Keratinocyte (primary cell): Measurements from ENCODE around the gene DNAJC8.

Experiments used
- CTCF ChIP-seq, 3 experiments: IDR thresholded peaks in 1 of 3; conservative IDR thresholded peaks in 1 of 3; optimal IDR thresholded peaks in 1 of 3; 2 replicates in 2 of 3; 3 replicates in 1 of 3; pipeline versions ENCODE3 to v1.5.1; 2011; ENCODE audit warnings: low read length in 3 of 3, mild to moderate bottlenecking in 3 of 3, moderate library complexity in 2 of 3, control low read depth in 1 of 3, inconsistent platforms in 1 of 3; ENCODE audit not compliant: insufficient read depth in 2 of 3; ENCODE audit errors: extremely low read depth in 1 of 3
- EZH2 ChIP-seq: IDR thresholded peaks from one replicate; pipeline ENCODE4 v1.6.1; 2012; ENCODE audit warnings: inconsistent platforms, mild to moderate bottlenecking, low read length, moderate library complexity

DNA sequence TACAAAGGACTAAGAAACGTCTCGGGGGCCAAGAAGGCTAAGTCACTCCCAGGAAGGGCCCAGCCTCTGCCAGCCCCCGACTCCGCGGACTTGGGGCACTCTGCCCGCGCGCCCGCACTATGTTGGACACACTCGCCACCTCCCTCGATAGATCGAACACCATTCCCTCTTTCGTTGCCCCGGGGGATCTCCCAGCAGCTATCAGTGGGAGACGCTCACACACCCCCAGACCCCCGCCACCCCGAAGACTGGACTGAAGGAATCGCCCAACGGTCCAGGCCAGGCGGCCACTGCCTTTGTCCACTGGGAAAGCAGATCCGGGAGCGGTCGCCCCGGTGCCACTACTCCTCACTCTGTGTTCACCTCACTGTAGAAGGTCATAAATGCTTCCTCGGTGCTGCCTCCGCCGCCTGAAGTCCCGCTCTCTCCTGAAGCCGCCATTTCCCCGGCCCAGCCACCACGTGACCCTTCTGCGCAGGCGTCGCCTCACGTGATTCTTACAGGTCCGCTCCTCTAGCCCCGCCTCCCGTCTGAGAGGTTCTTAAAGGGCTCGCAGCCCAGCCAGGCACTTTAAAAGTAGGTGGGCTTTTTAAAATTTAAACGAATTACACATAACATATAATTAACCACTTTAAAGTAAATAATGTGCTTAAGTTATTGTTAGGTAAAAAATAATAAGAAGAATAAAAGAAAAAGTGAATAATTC, at the start of gene DNAJC8:
- TF ChIP-seq CTCF (optimal IDR thresholded peaks at IDR 0.05 in 1 of 3, IDR thresholded peaks at IDR 0.05 in 1 of 3, conservative IDR thresholded peaks at IDR 0.05 in 1 of 3; ENCODE audit: extremely low read depth in 1 of 3, insufficient read depth in 2 of 3, low read length in 3 of 3), result no peak
- TF ChIP-seq EZH2, result no peak
